Astrocyte of the spinal cord (primary cell): ENCODE data around the gene FMO2.

Experiments used
- DNase-seq: peaks from one replicate; pipeline ENCODE4 v3.0.0; 2011; ENCODE audit warnings: low read depth, low spot score
- H3K4me3 ChIP-seq: 2 replicates; pipeline ENCODE4 v1.5.1; 2011; ENCODE audit warnings: low read depth, mild to moderate bottlenecking, low read length, moderate library complexity
- CTCF ChIP-seq: IDR thresholded peaks from 2 replicates; pipeline ENCODE4 v1.5.1; 2012; ENCODE audit warnings: low read depth, mild to moderate bottlenecking, low read length, inconsistent platforms
- in situ Hi-C: cut with HindIII; loops from 2 replicates; pipeline ENCODE4 v1.10.0; 2017; ENCODE audit warnings: low sequenced_read_pairs

FMO2 gene

DNA sequence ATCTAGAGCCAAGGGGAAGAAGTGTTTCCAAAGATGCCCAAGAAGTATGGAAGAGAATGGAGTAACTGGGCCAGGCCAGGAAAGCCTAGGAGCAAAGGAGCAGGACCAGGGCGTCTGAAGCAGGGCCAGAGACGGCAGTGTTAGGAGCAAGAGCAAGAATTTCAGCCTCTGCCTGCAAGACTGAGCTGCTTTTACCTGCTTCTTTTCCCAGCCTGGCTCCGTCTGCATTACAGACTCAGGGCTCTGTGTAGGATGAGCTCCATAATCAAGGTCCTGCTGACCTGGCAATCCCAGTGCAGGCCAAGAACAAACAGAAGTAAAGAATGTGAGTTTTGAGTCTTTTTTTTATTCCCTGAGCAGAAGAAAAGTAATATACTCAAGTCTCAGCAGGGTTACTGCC lies 73.3 kb downstream of the FMO2 start:
- no peak for DNase-seq
- TF ChIP-seq CTCF: no peak
- in situ Hi-C loops: no loop called here
- H3K4me3 ChIP-seq: no peak overlapping the region

- in situ Hi-C loops: no loop called here
- no peak overlapping the region for H3K4me3 ChIP-seq
- TF ChIP-seq CTCF: no peak
- no peak for DNase-seq
Measured at GRCh38 chr1:171258943-171259342, 73.8 kb downstream of the FMO2 start.
